ENCODE data around the gene FCHSD1. TPM values are rescaled to one million over a fixed set of nuclear protein-coding genes. Genes with fewer than 3 reads are reported as not detected.

Gene FCHSD1
- polyA plus RNA-seq, 1 of the 3 experiments (the other 2 are of a cell fraction), result 49.2 TPM

GRCh38 chr5:141636413-141637122, 14.7 kb downstream of the FCHSD1 start, which contains the start of the genes HDAC3 and RELL2 (continued):
- TF ChIP-seq PBX3 (IDR thresholded peaks at IDR 0.05) (no peak), CHD2 (IDR thresholded peaks at IDR 0.05; ENCODE audit: low read length, partially characterized antibody) (no peak), ZBTB33 (IDR thresholded peaks at IDR 0.05; ENCODE audit: borderline replicate concordance, low read depth) (no peak), TCF12 (IDR thresholded peaks at IDR 0.05) (no peak), SIN3A (IDR thresholded peaks at IDR 0.05; ENCODE audit: borderline replicate concordance, low read depth, low read length) (no peak), TEAD4 (IDR thresholded peaks at IDR 0.05; ENCODE audit: borderline replicate concordance, insufficient read depth) (no peak), SMC3 (IDR thresholded peaks at IDR 0.05; ENCODE audit: low read depth, low read length) (no peak), MEF2A (IDR thresholded peaks at IDR 0.05; ENCODE audit: borderline replicate concordance, low read depth) (no peak), EP300 (IDR thresholded peaks at IDR 0.05; ENCODE audit: borderline replicate concordance in 1 of 2, low read depth in 1 of 2, low read length in 1 of 2) (no peak), ELF1 (IDR thresholded peaks at IDR 0.05) (no peak; the same call in 1 of the 2 replicates), CTCF (IDR thresholded peaks at IDR 0.05) (no peak), FOSL2 (IDR thresholded peaks at IDR 0.05; ENCODE audit: borderline replicate concordance, low read depth) (no peak), NRF1 (IDR thresholded peaks at IDR 0.05; ENCODE audit: low read depth, low read length) (peak; percentile 72), POLR2AphosphoS5 (IDR thresholded peaks at IDR 0.05; ENCODE audit: low read depth, low read length) (peak; percentile 76; the same call in 1 of the 2 replicates)
- TF ChIP-seq, protein P1, sequence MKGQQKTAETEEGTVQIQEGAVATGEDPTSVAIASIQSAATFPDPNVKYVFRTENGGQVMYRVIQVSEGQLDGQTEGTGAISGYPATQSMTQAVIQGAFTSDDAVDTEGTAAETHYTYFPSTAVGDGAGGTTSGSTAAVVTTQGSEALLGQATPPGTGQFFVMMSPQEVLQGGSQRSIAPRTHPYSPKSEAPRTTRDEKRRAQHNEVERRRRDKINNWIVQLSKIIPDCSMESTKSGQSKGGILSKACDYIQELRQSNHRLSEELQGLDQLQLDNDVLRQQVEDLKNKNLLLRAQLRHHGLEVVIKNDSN (IDR thresholded peaks at IDR 0.05; ENCODE audit: borderline replicate concordance, low read depth), result no peak
- TF ChIP-seq, protein P2, sequence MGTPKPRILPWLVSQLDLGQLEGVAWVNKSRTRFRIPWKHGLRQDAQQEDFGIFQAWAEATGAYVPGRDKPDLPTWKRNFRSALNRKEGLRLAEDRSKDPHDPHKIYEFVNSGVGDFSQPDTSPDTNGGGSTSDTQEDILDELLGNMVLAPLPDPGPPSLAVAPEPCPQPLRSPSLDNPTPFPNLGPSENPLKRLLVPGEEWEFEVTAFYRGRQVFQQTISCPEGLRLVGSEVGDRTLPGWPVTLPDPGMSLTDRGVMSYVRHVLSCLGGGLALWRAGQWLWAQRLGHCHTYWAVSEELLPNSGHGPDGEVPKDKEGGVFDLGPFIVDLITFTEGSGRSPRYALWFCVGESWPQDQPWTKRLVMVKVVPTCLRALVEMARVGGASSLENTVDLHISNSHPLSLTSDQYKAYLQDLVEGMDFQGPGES (IDR thresholded peaks at IDR 0.05; ENCODE audit: low read depth, low read length), result no peak
- TF ChIP-seq, protein P3, sequence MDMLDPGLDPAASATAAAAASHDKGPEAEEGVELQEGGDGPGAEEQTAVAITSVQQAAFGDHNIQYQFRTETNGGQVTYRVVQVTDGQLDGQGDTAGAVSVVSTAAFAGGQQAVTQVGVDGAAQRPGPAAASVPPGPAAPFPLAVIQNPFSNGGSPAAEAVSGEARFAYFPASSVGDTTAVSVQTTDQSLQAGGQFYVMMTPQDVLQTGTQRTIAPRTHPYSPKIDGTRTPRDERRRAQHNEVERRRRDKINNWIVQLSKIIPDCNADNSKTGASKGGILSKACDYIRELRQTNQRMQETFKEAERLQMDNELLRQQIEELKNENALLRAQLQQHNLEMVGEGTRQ (IDR thresholded peaks at IDR 0.05; ENCODE audit: borderline replicate concordance, low read depth, low read length), result no peak
